Sigmoid colon (tissue), 7 donors: ENCODE data around the gene AMY1C. TPM values are rescaled to one million over a fixed set of nuclear protein-coding genes. Genes with fewer than 3 reads are reported as not detected.

Experiments used
- DNase-seq: peaks from one replicate; pipeline ENCODE4 v3.0.0-alpha.2; 2019
- H3K27ac ChIP-seq, 4 donors: fragments of 200-600 bp; sonication (generic); one replicate each; pipeline ENCODE4 v1.5.1; 2016 to 2019; ENCODE audit warnings: mild to moderate bottlenecking in 1 of 4
- H3K27me3 ChIP-seq, 3 donors: fragments of 200-600 bp; sonication (generic); one replicate each; pipeline ENCODE4 v1.5.1; 2019; ENCODE audit warnings: mild to moderate bottlenecking in 1 of 3
- H3K36me3 ChIP-seq, 4 donors: fragments of 200-600 bp; sonication (generic); one replicate each; pipeline ENCODE4 v1.5.1; 2016 to 2019
- H3K4me1 ChIP-seq, 4 donors: fragments of 200-600 bp; sonication (generic); one replicate each; pipeline ENCODE4 v1.5.1; 2017 to 2019
- H3K4me3 ChIP-seq, 4 donors: fragments of 200-600 bp; sonication (generic); one replicate each; pipeline ENCODE4 v1.5.1; 2017 to 2019; ENCODE audit warnings: mild to moderate bottlenecking in 2 of 4, moderate library complexity in 1 of 4
- H3K9me3 ChIP-seq, 4 donors: fragments of 200-600 bp in 3 of 4; sonication (generic) in 3 of 4; one replicate each; pipeline versions ENCODE4 v1.5.1 to v1.6.1; 2013 to 2019
- EP300 ChIP-seq, 4 donors: sonication (generic); formaldehyde crosslinking; IDR thresholded peaks; one replicate each; pipeline ENCODE4 v1.6.1; 2017; ENCODE audit warnings: antibody characterized with exemption in 4 of 4
- POLR2A ChIP-seq, 2 donors: fragments of 450-650 bp; IDR thresholded peaks; one replicate each; pipeline ENCODE4 v1.6.1; 2016; ENCODE audit warnings: antibody characterized with exemption in 2 of 2, mild to moderate bottlenecking in 2 of 2, moderate library complexity in 2 of 2
- POLR2AphosphoS5 ChIP-seq, 4 donors: sonication (generic); formaldehyde crosslinking; IDR thresholded peaks; one replicate each; pipeline ENCODE4 v1.6.1; 2017; ENCODE audit warnings: antibody characterized with exemption in 4 of 4
- WGBS, 2 donors: extraction: QIAGEN DNeasy Blood & Tissue Kit; methylation state at CpG; one replicate each; pipeline ENCODE4 v1.1.7; 2013; 5-methylcytosine and 5-hydroxymethylcytosine counted together
- intact Hi-C: fragments of 100-400 bp; cut with DNase I; formaldehyde crosslinking; loops from one replicate; pipeline ENCODE4 v1.15.1; 2023
- polyA plus RNA-seq, 3 donors: library from polyadenylated mRNA; stranded (reverse); fragments of 200-250 nt; gene quantifications; one replicate each; pipeline ENCODE4 v1.2.3, GENCODE V29; 2013
- total RNA-seq, 4 donors: library from RNA; depleted of rRNA; stranded (reverse); fragments of >200 nt; gene quantifications; one replicate each; pipeline ENCODE4 v1.1.0, GENCODE V29; 2016
- TF ChIP-seq, protein P1 (sequence below), 4 experiments: fragments of 450-650 bp in 3 of 4; fragments of 200-600 bp in 1 of 4; IDR thresholded peaks; one replicate each; pipeline ENCODE4 v1.5.1; 2016 to 2019; ENCODE audit warnings: antibody characterized with exemption in 4 of 4, mild to moderate bottlenecking in 3 of 4, moderate library complexity in 2 of 4
- donor health status: healthy with polysubstance abuse.
- donor health status: Bipolar disorder and iron deficiency.
- donor health status: healthy.

The AMY1C gene
- total and polyA plus RNA-seq, 7 donors: not detected

DNA sequence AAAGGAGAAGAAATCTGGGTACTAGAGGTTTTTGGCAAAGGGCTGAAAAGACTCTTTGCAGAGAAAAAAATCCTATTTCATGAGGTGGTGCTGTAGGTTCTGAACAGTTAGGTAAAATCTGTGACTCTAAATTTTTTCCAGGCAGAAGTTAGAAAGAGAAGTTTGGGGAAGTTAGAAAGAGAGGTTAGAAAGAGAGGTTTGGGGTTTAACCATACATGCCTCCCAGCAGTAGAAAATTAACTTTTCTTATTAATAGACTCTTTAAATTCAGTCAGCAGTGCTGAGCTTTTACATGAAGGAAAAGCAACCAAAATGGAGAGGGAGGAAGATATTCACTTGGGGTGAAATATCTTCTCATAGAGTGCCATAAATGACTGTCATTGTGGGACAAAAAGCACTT is 12.2 kb downstream of the AMY1C start:
- no peaks in the 10 kb centered on the region for H3K4me1 ChIP-seq
- H3K4me3 ChIP-seq: no peak overlapping the region
- TF ChIP-seq POLR2A (IDR thresholded peaks at IDR 0.05) (no peak), EP300 (IDR thresholded peaks at IDR 0.05) (no peak), POLR2AphosphoS5 (IDR thresholded peaks at IDR 0.05) (no peak)
- TF ChIP-seq, protein P1, sequence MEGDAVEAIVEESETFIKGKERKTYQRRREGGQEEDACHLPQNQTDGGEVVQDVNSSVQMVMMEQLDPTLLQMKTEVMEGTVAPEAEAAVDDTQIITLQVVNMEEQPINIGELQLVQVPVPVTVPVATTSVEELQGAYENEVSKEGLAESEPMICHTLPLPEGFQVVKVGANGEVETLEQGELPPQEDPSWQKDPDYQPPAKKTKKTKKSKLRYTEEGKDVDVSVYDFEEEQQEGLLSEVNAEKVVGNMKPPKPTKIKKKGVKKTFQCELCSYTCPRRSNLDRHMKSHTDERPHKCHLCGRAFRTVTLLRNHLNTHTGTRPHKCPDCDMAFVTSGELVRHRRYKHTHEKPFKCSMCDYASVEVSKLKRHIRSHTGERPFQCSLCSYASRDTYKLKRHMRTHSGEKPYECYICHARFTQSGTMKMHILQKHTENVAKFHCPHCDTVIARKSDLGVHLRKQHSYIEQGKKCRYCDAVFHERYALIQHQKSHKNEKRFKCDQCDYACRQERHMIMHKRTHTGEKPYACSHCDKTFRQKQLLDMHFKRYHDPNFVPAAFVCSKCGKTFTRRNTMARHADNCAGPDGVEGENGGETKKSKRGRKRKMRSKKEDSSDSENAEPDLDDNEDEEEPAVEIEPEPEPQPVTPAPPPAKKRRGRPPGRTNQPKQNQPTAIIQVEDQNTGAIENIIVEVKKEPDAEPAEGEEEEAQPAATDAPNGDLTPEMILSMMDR (IDR thresholded peaks at IDR 0.05): no peak
- DNase-seq: no peak
- H3K27ac ChIP-seq: no peak overlapping the region
- H3K9me3 ChIP-seq: no peaks in the 10 kb centered on the region
- H3K27me3 ChIP-seq: no peaks in the 10 kb centered on the region
- intact Hi-C loops: no loop called here
- H3K36me3 ChIP-seq: no peaks in the 10 kb centered on the region

DNA sequence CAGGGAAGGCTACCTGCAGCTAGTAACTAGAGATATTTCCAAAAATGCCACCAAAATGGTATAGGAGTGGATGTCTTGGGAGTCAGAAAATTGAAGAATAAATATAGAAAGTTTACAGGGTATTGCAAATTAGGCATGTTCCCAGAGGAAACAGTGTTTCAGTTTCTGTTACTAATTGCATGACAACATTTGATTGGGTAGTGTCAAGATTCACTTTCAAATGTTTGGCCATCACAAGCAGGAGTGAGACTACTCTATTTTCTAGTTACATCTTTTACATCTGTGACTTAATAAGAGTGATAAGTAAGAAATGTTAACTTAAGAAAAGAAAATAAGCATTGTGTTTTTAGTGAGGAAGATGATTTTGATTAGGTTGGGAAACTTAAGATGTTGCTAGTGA is 30.2 kb downstream of the AMY1C start:
- H3K27ac ChIP-seq: no peak overlapping the region
- no peaks in the 10 kb centered on the region for H3K36me3 ChIP-seq
- H3K4me3 ChIP-seq: no peak overlapping the region
- intact Hi-C loops: no loop called here
- no peaks in the 10 kb centered on the region for H3K9me3 ChIP-seq
- no peak for DNase-seq
- no peak for TF ChIP-seq POLR2AphosphoS5 (IDR thresholded peaks at IDR 0.05)
- TF ChIP-seq, protein P1 (IDR thresholded peaks at IDR 0.05): no peak
- H3K27me3 ChIP-seq: no peaks in the 10 kb centered on the region
- no peaks in the 10 kb centered on the region for H3K4me1 ChIP-seq

DNA sequence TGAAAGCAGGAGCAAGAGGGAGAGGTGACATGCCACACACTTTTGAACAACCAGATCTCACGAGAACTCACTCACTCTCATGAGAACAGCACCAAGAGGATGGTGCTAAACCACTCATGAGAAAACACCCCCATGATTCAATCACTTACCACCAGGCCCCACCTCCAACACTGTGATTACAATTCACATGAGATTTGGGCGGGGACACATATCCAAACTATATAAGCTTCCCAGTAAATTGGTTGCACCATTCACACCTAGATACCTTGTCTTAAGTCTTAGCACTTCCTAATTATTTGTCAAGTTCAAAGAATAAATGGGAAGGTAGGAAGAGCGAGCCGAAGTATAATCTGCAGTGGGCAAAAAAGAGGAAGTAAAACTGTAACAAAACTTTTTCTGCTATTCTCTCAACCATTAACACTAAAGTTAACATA is 34.3 kb downstream of the AMY1C start:
- intact Hi-C loops: no loop called here
- Histone ChIP-seq H3K4me1 (peaks cover 0 to 5% (median 0%) of the 10 kb centered on the region in 4 donors), H3K27ac (no peak overlapping the region), H3K36me3 (no peaks in the 10 kb centered on the region), H3K9me3 (no peaks in the 10 kb centered on the region), H3K27me3 (no peaks in the 10 kb centered on the region), H3K4me3 (no peak overlapping the region)
- no peak for DNase-seq
- 41 to 51% methylated on average over 4 of the region's 4 CpGs for WGBS, 2 donors
- no peak for TF ChIP-seq EP300 (IDR thresholded peaks at IDR 0.05)

DNA sequence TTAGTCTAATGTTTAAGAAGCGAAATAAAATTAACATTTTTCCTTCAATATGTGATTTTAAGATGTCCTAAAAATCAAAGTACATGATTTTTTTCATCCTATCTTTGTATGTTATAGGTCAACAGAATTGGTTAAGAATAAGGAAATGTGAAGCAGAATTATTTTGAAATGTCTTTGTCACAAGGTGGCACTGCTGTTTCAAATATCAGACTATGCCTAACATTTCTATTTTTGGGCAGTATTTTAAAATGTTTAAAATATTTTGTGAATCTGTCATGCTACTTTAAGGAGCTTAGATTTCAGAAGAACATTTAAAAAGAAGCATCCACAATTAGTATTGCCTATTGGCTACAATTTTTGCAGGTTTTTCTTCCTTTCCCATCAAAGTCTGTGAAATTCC is 38.7 kb downstream of the AMY1C start:
- no peak for DNase-seq
- H3K27ac ChIP-seq: no peak overlapping the region
- H3K36me3 ChIP-seq: no peaks in the 10 kb centered on the region
- no peaks in the 10 kb centered on the region for H3K9me3 ChIP-seq
- no peak for TF ChIP-seq POLR2AphosphoS5 (IDR thresholded peaks at IDR 0.05)
- no peak overlapping the region for H3K4me3 ChIP-seq
- no peaks in the 10 kb centered on the region for H3K27me3 ChIP-seq
- WGBS, 2 donors: 8 to 37% methylated on average over 1 of the region's 1 CpG
- H3K4me1 ChIP-seq: peaks cover 0 to 5% (median 0%) of the 10 kb centered on the region in 4 donors
- intact Hi-C loops: no loop called here

DNA sequence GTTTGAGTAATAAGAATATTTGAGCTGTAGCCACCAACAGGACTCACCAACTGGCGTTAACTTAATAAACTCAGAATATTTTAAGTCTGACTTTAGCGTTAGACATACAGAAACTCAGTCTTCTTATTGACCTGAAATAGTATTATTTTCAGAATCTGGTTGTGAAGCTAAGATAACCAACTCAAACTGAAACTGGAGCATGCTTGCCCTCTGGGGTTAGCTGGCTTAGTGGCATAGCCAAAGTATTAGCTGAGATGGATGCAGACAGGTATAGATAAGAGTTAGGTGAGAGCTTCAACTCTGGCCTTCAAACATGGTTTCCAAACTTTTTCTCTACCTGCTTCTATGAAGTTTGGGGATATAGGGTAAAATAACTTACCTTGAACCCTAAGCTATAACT is 40.5 kb downstream of the AMY1C start:
- no peak overlapping the region for H3K4me3 ChIP-seq
- 76 to 85% methylated on average over 2 of the region's 2 CpGs for WGBS, 2 donors
- no peaks in the 10 kb centered on the region for H3K27me3 ChIP-seq
- H3K27ac ChIP-seq: no peak overlapping the region
- no peaks in the 10 kb centered on the region for H3K9me3 ChIP-seq
- no peaks in the 10 kb centered on the region for H3K36me3 ChIP-seq
- H3K4me1 ChIP-seq: peaks cover 0 to 5% (median 0%) of the 10 kb centered on the region in 4 donors
- no peak for DNase-seq
- TF ChIP-seq POLR2AphosphoS5 (IDR thresholded peaks at IDR 0.05) (no peak), EP300 (IDR thresholded peaks at IDR 0.05) (no peak), POLR2A (IDR thresholded peaks at IDR 0.05) (no peak)
- TF ChIP-seq, protein P1 (IDR thresholded peaks at IDR 0.05): no peak
- intact Hi-C loops: no loop called here

Other genes with a start within 250 kb of the AMY1C start
- 10 to 100 TPM; 28.1 to 42.4 (median 34.9) TPM for gene RNPC3, start 224.2 kb upstream of the AMY1C start, total RNA-seq
- 10 to 100 TPM in 1 of 3 donors, 1 to 10 TPM in 2; 6.2 to 13.8 (median 7.2) TPM for gene RNPC3, start 224.2 kb upstream of the AMY1C start, polyA plus RNA-seq
- gene AMY2B, start 178.3 kb upstream of the AMY1C start, total RNA-seq: 10 to 100 TPM; 50.1 to 56.4 (median 52.5) TPM
- gene AMY2B, start 178.3 kb upstream of the AMY1C start, polyA plus RNA-seq: 1 to 10 TPM in 2 of 3 donors, under 1 TPM in 1; under 0.01 to 9.8 (median 1.6) TPM
- gene AMY2A, start 132.5 kb upstream of the AMY1C start, total RNA-seq: 1 to 10 TPM in 1 of 4 donors, not detected in 3; 8.4 TPM
- gene AMY2A, start 132.5 kb upstream of the AMY1C start, polyA plus RNA-seq: 1 to 10 TPM in 1 of 3 donors, not detected in 2; 1.8 TPM
- gene AMY1A, start 94.1 kb upstream of the AMY1C start, total RNA-seq: not detected
- not detected for gene AMY1A, start 94.1 kb upstream of the AMY1C start, polyA plus RNA-seq
- not detected for gene AMY1B, start 53.7 kb upstream of the AMY1C start, total RNA-seq
- not detected for gene AMY1B, start 53.7 kb upstream of the AMY1C start, polyA plus RNA-seq